GM21390 (cell line): ENCODE measurements around the gene ECHS1.
"Not testable (repeated sequence)": the region's sequence is repeated elsewhere in the genome, so short reads cannot be mapped to it uniquely, and the experiment has no call there.

Source experiments
- ATAC-seq: cut with Tn5 transposase; IDR thresholded peaks from one replicate; pipeline ENCODE4 v1.9.1; 2021; ENCODE audit not compliant: unreplicated experiment

The ECHS1 gene

DNA sequence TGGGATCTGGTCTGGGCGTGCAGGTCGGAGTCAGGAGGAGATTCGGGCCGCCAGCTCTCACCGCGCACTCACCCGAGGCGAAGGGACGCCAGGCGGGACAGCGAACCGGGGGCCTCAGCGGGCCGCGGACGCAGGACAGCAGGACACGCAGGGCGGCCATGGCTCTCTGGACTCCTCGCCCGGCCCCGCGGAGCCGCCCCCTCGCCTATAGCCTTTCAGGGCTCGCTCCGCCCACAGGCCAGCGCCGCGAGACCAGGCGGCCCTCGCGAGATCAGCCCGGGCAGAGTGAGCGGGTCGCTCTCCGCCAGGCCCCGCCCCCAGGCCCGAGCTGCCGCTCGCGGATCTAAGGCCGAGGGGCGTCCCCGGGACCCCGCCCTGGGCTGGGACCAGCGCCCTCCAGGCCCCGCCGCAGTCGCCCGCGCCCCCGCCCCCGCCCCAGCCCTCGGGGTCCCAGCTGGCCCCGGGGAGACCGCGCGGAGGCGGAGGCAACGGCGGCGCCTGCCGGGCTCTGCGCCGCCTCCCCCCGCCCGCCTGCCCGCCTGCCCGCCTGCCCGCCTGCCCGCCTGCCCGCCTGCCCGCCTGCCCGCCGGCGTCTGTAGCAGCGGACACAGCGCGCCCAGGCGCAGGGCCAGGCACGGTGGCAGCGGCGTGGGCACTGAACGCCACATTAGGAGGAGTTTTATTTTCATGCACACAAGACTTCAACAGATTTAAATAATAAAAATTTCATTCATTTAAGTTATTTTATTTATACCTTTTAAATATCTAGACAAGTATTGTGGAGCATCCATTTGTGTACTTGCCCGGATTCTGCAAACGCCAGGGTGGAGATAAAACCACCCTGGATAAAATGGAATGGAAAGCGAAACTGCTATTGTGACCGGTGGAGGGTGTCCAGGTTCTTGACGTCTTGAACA lies at the start of gene ECHS1:
Gene ECHS1, minus strand, starts transcription at position 181 of the 917 bp plus-strand sequence. Its CDS starts 21 bp downstream, at position 160.
- ATAC-seq, result peak; percentile 95

DNA sequence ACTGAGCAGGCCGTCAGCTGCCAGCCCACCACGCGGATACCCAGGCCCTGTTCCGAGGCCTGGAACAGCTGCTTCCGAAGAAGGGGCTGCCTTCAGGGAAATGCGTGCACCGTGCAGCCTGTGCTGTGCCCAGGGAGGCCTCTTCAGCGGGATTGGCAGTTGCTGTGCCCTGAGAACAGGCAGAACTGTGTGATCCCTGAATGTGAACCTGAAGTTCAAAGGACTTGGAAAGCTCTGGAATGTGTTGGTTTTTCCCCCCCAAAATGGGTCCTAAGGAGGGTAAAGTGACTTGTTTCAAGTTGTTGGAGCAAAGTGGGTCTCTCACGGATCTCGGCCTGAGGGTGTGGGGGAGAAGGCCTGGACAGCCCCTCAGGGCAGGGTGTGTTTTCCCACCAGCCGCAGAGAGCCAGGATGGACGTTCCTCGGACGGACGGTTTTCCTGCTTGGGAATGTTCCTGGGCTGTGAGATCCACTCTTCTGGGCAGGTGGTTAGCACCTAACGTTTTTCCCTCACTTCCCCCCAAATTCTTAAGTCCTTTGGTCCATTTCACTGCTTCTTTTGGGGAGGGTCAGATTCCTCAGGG lies 49.2 kb upstream of the ECHS1 start:
- no peak for ATAC-seq

DNA sequence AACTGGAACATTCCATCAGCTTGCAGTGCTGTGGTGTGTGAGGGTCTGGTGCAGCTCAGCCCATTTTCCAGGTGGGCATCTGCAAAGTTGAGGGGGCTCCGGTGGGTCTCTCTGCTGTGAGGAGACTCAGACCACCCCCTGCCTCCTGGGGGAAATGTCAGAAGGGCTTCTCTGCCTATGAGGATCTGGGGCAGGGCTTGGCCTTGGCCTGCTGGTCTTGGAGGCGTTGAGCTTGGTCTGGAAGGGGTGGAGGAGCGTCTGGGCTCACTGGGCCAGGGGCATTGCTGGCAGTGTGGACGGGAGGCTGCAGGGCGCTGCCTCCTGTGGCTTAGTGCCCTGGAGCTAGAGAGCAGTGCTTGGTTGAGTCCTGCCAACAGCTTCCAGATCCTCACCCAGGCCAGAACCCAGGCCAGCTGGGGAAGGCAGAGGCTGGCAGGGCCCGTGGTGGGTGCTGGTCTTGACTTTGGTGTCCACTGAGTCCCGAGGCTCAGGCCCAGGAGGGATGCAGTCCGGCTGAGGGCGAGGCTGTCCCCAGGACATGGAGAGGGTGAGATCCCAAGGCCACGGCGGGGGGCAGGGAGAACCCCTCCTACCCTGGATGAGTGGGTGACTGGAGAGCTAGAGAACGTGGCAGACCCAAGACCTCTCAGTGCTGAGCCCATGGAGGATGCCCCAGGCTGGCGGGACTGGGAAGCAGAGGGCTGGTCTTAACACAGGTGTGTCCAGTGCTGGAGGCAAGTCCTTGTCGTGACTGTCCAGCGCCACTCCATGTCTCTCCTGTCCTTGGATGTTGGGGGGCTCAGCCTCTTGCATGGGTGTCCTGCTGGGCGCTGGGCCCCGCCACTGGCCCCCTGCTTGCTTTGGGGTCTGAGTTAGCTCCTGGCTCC lies 48.4 kb upstream of the ECHS1 start:
- no peak for ATAC-seq

GRCh38 chr10:133420579-133420978 lies 47.4 kb upstream of the ECHS1 start:
- ATAC-seq, result no peak

- no peak for ATAC-seq
Observed at GRCh38 chr10:133420028-133420427, 46.9 kb upstream of the ECHS1 start.

- ATAC-seq, result no peak
Observed at GRCh38 chr10:133419211-133419950, 46.2 kb upstream of the ECHS1 start.

DNA sequence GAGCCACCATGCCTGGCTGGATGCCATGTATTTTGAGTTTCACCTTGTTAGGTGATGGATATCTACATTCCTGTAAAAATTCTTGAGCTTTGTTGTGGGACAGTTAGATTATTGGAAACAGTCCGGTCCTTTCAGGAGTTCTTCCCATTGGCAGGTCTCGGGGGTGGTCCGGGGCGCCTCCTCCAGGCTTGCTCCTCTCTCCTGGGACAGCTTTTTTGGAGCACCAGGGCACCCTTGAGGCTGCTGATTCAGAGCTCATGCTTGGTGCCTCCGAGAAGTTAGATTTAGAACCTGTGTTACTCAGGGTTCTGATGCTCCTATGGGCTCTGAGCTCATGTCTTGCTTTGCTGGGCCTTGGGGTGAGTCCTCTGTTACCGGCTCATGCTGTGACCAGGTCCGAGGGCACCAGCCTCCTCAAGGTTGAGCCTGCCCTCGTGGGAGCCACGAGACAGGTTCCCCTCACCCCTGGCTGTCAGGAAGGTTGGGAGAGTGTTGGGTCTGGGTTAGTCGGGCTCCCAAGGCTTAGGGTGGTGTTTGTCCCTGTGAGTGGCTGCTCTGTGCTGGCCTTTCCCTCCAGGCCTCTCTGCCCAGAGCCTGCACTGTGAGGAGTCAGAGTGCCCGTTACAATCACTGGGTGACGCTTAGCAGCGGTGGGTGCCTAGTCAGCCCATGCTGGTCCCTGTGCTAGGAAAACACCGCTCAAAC lies 45.3 kb upstream of the ECHS1 start:
- no peak for ATAC-seq

GRCh38 chr10:133415752-133416151 lies 42.6 kb upstream of the ECHS1 start:
- no peak for ATAC-seq

DNA sequence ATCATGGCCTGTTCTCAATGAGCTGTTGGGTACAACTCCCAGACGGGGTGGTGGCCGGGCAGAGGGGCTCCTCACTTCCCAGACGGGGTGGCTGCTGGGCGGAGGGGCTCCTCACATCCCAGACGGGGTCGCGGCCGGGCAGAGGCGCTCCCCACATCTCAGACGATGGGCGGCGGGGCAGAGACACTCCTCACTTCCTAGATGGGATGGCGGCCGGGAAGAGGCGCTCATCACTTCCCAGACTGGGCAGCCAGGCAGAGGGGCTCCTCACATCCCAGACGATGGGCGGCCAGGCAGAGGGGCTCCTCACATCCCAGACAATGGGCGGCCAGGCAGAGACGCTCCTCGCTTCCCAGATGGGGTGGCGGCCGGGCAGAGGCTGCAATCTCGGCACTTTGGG lies 41.2 kb upstream of the ECHS1 start:
- not testable (repeated sequence) for ATAC-seq

GRCh38 chr10:133412381-133412711 lies 39.2 kb upstream of the ECHS1 start:
- ATAC-seq, result no peak

GRCh38 chr10:133411523-133412380 lies 38.6 kb upstream of the ECHS1 start:
- no peak for ATAC-seq

- ATAC-seq, result peak; percentile 66
Observed at GRCh38 chr10:133405844-133406527, 32.8 kb upstream of the ECHS1 start.

- ATAC-seq, result no peak
Observed at GRCh38 chr10:133405272-133405671, 32.1 kb upstream of the ECHS1 start.

DNA sequence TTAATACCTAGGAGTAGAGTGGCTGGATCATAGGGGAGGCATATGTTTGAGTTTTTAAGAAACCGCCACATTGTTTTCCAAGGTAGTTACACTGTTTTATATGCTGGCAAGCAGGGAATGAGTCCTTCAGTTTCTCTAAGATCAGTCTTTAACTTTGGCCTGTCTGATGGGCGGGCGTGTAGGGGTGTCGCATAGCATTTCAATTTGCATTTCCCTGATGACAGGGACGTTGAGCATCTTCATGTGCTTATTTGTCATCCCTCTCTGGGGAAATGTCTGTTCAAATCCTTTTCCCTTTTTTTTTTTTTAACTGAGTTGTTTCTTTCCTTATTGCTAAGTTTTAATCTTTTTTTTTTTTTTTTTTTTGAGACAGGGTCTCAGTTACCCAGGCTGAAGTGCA lies 30.6 kb upstream of the ECHS1 start:
- no peak for ATAC-seq

DNA sequence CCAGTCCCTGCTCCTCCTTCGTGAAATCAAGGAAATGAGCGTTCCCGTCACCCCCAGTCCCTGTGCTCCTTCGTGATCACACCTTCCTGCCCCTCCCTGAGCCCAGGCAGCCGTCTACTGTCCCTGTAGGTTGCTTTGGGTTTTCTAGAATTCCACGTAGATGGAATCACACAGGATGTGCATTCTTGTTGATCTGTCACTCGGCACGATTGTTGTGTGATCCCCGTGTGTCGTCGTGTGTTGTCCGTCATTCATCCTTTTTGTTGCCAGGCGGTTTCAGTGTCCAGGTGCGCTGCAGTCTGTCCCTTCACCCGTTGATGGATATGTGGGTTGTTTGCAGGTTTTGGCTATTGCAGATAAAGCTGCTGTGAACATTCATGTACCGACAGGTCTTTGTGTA lies 30.2 kb upstream of the ECHS1 start:
- no peak for ATAC-seq

DNA sequence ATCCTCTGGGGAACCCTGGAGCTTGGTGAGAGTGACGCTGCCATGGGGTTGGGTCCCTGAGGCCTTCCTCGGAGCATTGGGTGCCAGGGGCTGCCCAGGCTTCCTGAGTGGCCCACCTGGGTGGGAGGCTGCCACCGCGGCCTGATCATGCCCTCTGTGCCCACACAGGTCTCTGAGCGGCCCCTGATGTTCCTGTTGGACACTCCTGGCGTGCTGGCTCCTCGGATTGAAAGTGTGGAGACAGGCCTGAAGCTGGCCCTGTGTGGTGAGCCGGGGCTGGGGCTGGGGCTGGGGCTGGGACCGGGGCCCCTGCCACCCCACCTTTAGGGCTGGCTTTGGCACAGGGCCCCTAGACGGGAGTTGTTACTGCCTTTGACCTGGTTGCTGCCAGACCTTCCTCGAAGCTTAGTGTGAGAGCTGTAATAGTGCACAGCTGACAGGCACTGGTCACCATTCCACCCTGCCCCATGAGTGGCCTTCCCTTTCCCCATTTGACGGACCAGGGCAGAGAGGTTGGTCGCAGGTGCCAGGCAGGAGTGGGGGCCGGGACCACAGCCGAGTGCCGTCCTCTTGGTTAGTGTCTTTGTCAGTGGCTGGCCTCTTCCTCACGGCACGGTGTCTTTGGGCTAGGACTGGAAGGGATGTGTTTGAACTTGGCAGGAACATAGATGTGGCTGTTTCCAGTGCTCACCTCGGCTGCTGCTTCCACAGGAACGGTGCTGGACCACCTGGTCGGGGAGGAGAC lies 29.0 kb upstream of the ECHS1 start:
- no peak for ATAC-seq

DNA sequence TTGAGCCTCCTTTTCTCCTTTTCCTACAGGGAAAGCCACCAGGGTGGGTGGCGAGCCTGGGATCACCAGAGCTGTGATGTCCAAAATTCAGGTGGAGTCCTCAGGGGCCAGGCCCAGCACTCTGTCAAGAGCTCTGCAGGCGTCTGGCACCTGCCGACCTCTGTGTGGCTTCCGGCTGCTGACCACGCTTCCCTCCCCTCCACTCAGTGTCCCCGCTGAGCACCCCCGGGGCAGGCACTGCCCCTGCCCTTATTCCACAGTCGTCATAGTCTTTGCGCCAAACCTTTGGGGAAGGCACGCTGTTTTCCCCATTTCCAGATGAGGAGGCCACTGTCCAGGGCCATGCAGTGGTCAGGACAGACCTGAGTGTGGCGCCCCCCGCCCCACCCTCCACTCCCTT lies 28.3 kb upstream of the ECHS1 start:
- ATAC-seq, result no peak
